Hepatocyte (in vitro differentiated cells): ENCODE results near the gene INPP5F. TPM values are rescaled to one million over a fixed set of nuclear protein-coding genes. Genes with fewer than 3 reads are reported as not detected.

Source experiments
- DNase-seq: peaks from one replicate; pipeline ENCODE4 v3.0.0-alpha.2; 2016; ENCODE audit warnings: low spot score
- H2AFZ ChIP-seq: fragments of 200-600 bp; sonication (generic); 2 replicates; pipeline ENCODE4 v1.6.0; 2016; ENCODE audit warnings: antibody characterized with exemption, mild to moderate bottlenecking
- H3K27ac ChIP-seq: fragments of 200-600 bp; sonication (generic); 2 replicates; pipeline ENCODE4 v1.5.1; 2016; ENCODE audit warnings: mild to moderate bottlenecking
- H3K27me3 ChIP-seq: fragments of 200-600 bp; sonication (generic); 2 replicates; pipeline ENCODE4 v1.6.1; 2016
- H3K36me3 ChIP-seq: fragments of 200-600 bp; sonication (generic); replicated peaks from 2 replicates; pipeline ENCODE4 v1.5.1; 2016; ENCODE audit warnings: low read depth; ENCODE audit not compliant: insufficient read depth
- H3K4me1 ChIP-seq: fragments of 200-600 bp; sonication (generic); 2 replicates; pipeline ENCODE4 v1.5.1; 2016; ENCODE audit warnings: mild to moderate bottlenecking, moderate library complexity; ENCODE audit not compliant: insufficient read depth
- H3K4me2 ChIP-seq: fragments of 200-600 bp; sonication (generic); 2 replicates; pipeline ENCODE4 v1.6.0; 2016
- H3K4me3 ChIP-seq: fragments of 200-600 bp; sonication (generic); 2 replicates; pipeline ENCODE4 v1.5.1; 2016; ENCODE audit warnings: mild to moderate bottlenecking
- H3K79me2 ChIP-seq: fragments of 200-600 bp; sonication (generic); 2 replicates; pipeline ENCODE4 v1.6.0; 2017; ENCODE audit warnings: mild to moderate bottlenecking
- H3K9me2 ChIP-seq: fragments of 200-600 bp; sonication (generic); replicated peaks from 2 replicates; pipeline ENCODE4 v1.6.0; 2017; ENCODE audit warnings: mild to moderate bottlenecking; ENCODE audit not compliant: insufficient read depth
- H3K9me3 ChIP-seq: fragments of 200-600 bp; sonication (generic); 2 replicates; pipeline ENCODE4 v1.5.1; 2016; ENCODE audit warnings: low read depth, mild to moderate bottlenecking
- H4K20me1 ChIP-seq: fragments of 200-600 bp; sonication (generic); 2 replicates; pipeline ENCODE4 v1.6.0; 2016; ENCODE audit warnings: mild to moderate bottlenecking; ENCODE audit not compliant: insufficient read depth, poor library complexity, severe bottlenecking
- CTCF ChIP-seq: fragments of 200-600 bp; sonication (generic); IDR thresholded peaks from 2 replicates; pipeline ENCODE4 v1.5.1; 2016; ENCODE audit warnings: antibody characterized with exemption, mild to moderate bottlenecking; ENCODE audit not compliant: poor library complexity
- EZH2 ChIP-seq: fragments of 200-600 bp; sonication (generic); IDR thresholded peaks from 2 replicates; pipeline ENCODE4 v1.6.1; 2016; ENCODE audit warnings: antibody characterized with exemption, mild to moderate bottlenecking, borderline replicate concordance
- EZH2phosphoT487 ChIP-seq: fragments of 200-600 bp; sonication (generic); IDR thresholded peaks from one replicate; pipeline ENCODE4 v1.6.1; 2018; ENCODE audit warnings: antibody characterized with exemption, mild to moderate bottlenecking, low read depth, moderate library complexity; ENCODE audit not compliant: unreplicated experiment, severe bottlenecking
- WGBS: methylation state at CpG from one replicate; pipeline ENCODE4 v1.1.6; 2016; ENCODE audit warnings: low lambda C conversion rate; ENCODE audit errors: missing lambda C conversion rate; 5-methylcytosine and 5-hydroxymethylcytosine counted together
- polyA plus RNA-seq: library from polyadenylated mRNA; unstranded; fragments of >200 nt; fragmentation: Nextera tagmentation; extraction: Ambion mirVana; gene quantifications from 2 replicates; pipeline ENCODE4 v1.2.1, GENCODE V29; 2016
- total RNA-seq: library from RNA; depleted of rRNA; stranded (reverse); fragments of >200 nt; gene quantifications from 2 replicates; pipeline ENCODE4 v1.2.3, GENCODE V29; 2014

Gene INPP5F
- total and polyA plus RNA-seq, 2 experiments from 2014 or later: 9.9 to 44.4 TPM

GRCh38 chr10:119775529-119775928 lies 49.7 kb downstream of the INPP5F start:
- Histone ChIP-seq H3K36me3 (no peaks in the 10 kb centered on the region), H4K20me1 (no peaks in the 10 kb centered on the region), H3K4me3 (no peak overlapping the region), H3K79me2 (peaks cover 9% of the 10 kb centered on the region), H3K9me2 (no peaks in the 10 kb centered on the region), H2AFZ (no peak overlapping the region), H3K27me3 (no peaks in the 10 kb centered on the region), H3K4me1 (no peaks in the 10 kb centered on the region), H3K27ac (no peak overlapping the region), H3K9me3 (no peaks in the 10 kb centered on the region), H3K4me2 (no peak overlapping the region)
- no peak for TF ChIP-seq EZH2
- TF ChIP-seq CTCF: no peak
- TF ChIP-seq EZH2phosphoT487: no peak
- WGBS: 77% methylated on average over 1 of the region's 1 CpG
- DNase-seq: no peak

GRCh38 chr10:119776536-119776935 lies 50.7 kb downstream of the INPP5F start:
- WGBS: 100% methylated on average over 1 of the region's 1 CpG

GRCh38 chr10:119777686-119778085 lies 51.8 kb downstream of the INPP5F start:
- 97% methylated on average over 3 of the region's 3 CpGs for WGBS

More at GRCh38 chr10:119776536-119776935, 50.7 kb downstream of the INPP5F start:
- H3K79me2 ChIP-seq: peaks cover 4% of the 10 kb centered on the region
- no peaks in the 10 kb centered on the region for H3K9me3 ChIP-seq
- H3K27me3 ChIP-seq: no peaks in the 10 kb centered on the region
- H3K27ac ChIP-seq: no peak overlapping the region
- H3K4me2 ChIP-seq: no peak overlapping the region
- H3K4me1 ChIP-seq: no peaks in the 10 kb centered on the region
- H3K4me3 ChIP-seq: no peak overlapping the region
- H4K20me1 ChIP-seq: no peaks in the 10 kb centered on the region
- no peaks in the 10 kb centered on the region for H3K36me3 ChIP-seq
- no peaks in the 10 kb centered on the region for H3K9me2 ChIP-seq
- no peak for TF ChIP-seq EZH2phosphoT487
- TF ChIP-seq EZH2: no peak
- TF ChIP-seq CTCF: no peak
- no peak for DNase-seq
- no peak overlapping the region for H2AFZ ChIP-seq

More at GRCh38 chr10:119777686-119778085, 51.8 kb downstream of the INPP5F start:
- Histone ChIP-seq H2AFZ (no peak overlapping the region), H3K4me1 (no peaks in the 10 kb centered on the region), H3K79me2 (peaks cover 4% of the 10 kb centered on the region), H3K27ac (no peak overlapping the region), H3K4me3 (no peak overlapping the region), H3K27me3 (no peaks in the 10 kb centered on the region), H3K4me2 (no peak overlapping the region), H3K9me3 (no peaks in the 10 kb centered on the region), H3K9me2 (no peaks in the 10 kb centered on the region), H3K36me3 (no peaks in the 10 kb centered on the region), H4K20me1 (no peaks in the 10 kb centered on the region)
- TF ChIP-seq EZH2: no peak
- TF ChIP-seq EZH2phosphoT487: no peak
- no peak for TF ChIP-seq CTCF
- no peak for DNase-seq
